Lower leg skin (tissue), 3 donors: ENCODE data around the gene TKT.

ENCODE experiments used
- POLR2A ChIP-seq, 2 donors: fragments of 450-650 bp; IDR thresholded peaks; one replicate each; pipeline ENCODE4 v1.6.1; 2016 to 2017; ENCODE audit warnings: antibody characterized with exemption in 2 of 2, mild to moderate bottlenecking in 1 of 2, moderate library complexity in 1 of 2
- TF ChIP-seq, protein P1 (sequence below), 3 donors: fragments of 450-650 bp; IDR thresholded peaks; one replicate each; pipeline ENCODE4 v1.5.1; 2016; ENCODE audit warnings: antibody characterized with exemption in 3 of 3, mild to moderate bottlenecking in 3 of 3, moderate library complexity in 2 of 3

DNA sequence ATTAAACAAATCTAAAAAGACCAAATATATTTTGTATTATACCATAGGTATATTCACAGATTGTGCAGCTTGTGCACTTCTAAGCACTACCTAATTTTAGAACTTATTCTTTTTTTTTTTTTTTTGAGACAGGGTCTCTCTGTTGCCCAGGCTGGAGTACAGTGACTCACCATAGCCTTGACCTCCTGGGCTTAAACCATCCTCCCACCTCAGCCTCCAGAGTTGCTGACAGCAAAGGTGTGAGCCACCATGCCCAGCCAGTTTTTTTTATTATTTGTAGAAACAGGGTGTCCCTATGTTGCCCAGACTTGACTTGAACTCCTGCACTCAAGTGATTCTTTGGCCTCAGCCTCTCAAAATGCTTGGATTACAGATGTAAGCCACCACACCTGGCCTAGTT lies 11.9 kb upstream of the TKT start:
- TF ChIP-seq, protein P1, sequence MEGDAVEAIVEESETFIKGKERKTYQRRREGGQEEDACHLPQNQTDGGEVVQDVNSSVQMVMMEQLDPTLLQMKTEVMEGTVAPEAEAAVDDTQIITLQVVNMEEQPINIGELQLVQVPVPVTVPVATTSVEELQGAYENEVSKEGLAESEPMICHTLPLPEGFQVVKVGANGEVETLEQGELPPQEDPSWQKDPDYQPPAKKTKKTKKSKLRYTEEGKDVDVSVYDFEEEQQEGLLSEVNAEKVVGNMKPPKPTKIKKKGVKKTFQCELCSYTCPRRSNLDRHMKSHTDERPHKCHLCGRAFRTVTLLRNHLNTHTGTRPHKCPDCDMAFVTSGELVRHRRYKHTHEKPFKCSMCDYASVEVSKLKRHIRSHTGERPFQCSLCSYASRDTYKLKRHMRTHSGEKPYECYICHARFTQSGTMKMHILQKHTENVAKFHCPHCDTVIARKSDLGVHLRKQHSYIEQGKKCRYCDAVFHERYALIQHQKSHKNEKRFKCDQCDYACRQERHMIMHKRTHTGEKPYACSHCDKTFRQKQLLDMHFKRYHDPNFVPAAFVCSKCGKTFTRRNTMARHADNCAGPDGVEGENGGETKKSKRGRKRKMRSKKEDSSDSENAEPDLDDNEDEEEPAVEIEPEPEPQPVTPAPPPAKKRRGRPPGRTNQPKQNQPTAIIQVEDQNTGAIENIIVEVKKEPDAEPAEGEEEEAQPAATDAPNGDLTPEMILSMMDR (IDR thresholded peaks at IDR 0.05): no peak
- no peak for TF ChIP-seq POLR2A (IDR thresholded peaks at IDR 0.05)
